ENCODE data around the gene ELF4.

The ELF4 gene

GRCh38 chrX:130111220-130112154, 1.2 kb upstream of the ELF4 start:
- Mint-ChIP-seq H3K4me1 (peaks cover 12% of the 10 kb centered on the region), H3K4me3 (peak overlapping the region; percentile 71 to 85 (median 75))
- no peak for TF ChIP-seq CTCF (IDR thresholded peaks at IDR 0.05; ENCODE audit: unreplicated experiment in 3 of 3)

GRCh38 chrX:130109429-130110378, 593 bp downstream of the ELF4 start:
- TF ChIP-seq CTCF (IDR thresholded peaks at IDR 0.05; ENCODE audit: unreplicated experiment in 3 of 3) = no peak
- peaks cover 42% of the 10 kb centered on the region for H3K27me3 Mint-ChIP-seq (ENCODE audit: low read depth)
- peaks cover 7% of the 10 kb centered on the region for H3K9me3 Mint-ChIP-seq
- H3K27ac Mint-ChIP-seq = peak overlapping the region; percentile 51 to 84 (median 58)
- H3K4me1 Mint-ChIP-seq = peaks cover 23% of the 10 kb centered on the region
- H3K4me3 Mint-ChIP-seq = peak overlapping the region; percentile 84 to 85 (median 85)
- no peaks in the 10 kb centered on the region for H3K36me3 Mint-ChIP-seq (ENCODE audit: low read depth)

More at GRCh38 chrX:130111220-130112154, 1.2 kb upstream of the ELF4 start:
- Mint-ChIP-seq H3K9me3 (peaks cover 7% of the 10 kb centered on the region), H3K27me3 (ENCODE audit: low read depth) (peaks cover 42% of the 10 kb centered on the region), H3K36me3 (ENCODE audit: low read depth) (no peaks in the 10 kb centered on the region), H3K27ac (peak overlapping the region in 2 of 3 experiments; percentile 58 to 78)

GRCh38 chrX:130108647-130109428, 1.5 kb downstream of the ELF4 start:
- H3K36me3 Mint-ChIP-seq (ENCODE audit: low read depth) = no peaks in the 10 kb centered on the region
- H3K4me1 Mint-ChIP-seq = peaks cover 23% of the 10 kb centered on the region
- TF ChIP-seq CTCF (IDR thresholded peaks at IDR 0.05; ENCODE audit: unreplicated experiment in 3 of 3) = no peak
- H3K27ac Mint-ChIP-seq = peak overlapping the region; percentile 56 to 84 (median 58)
- H3K4me3 Mint-ChIP-seq = peak overlapping the region; percentile 84 to 85 (median 85)
- H3K27me3 Mint-ChIP-seq (ENCODE audit: low read depth) = peaks cover 38% of the 10 kb centered on the region
- peaks cover 9% of the 10 kb centered on the region for H3K9me3 Mint-ChIP-seq

- H3K4me1 Mint-ChIP-seq = peaks cover 23% of the 10 kb centered on the region
- peak overlapping the region in 2 of 3 experiments; percentile 14 to 31 for H3K27ac Mint-ChIP-seq
- H3K27me3 Mint-ChIP-seq (ENCODE audit: low read depth) = peaks cover 27% of the 10 kb centered on the region
- H3K36me3 Mint-ChIP-seq (ENCODE audit: low read depth) = no peaks in the 10 kb centered on the region
- H3K9me3 Mint-ChIP-seq = peaks cover 7% of the 10 kb centered on the region
- no peak overlapping the region for H3K4me3 Mint-ChIP-seq
- TF ChIP-seq CTCF (IDR thresholded peaks at IDR 0.05; ENCODE audit: unreplicated experiment in 3 of 3) = no peak
Observed at GRCh38 chrX:130106071-130106470, 4.2 kb downstream of the ELF4 start.

- no peak overlapping the region for H3K4me3 Mint-ChIP-seq
- H3K9me3 Mint-ChIP-seq = peaks cover 12% of the 10 kb centered on the region
- H3K4me1 Mint-ChIP-seq = peaks cover 23% of the 10 kb centered on the region
- H3K27me3 Mint-ChIP-seq (ENCODE audit: low read depth) = peaks cover 27% of the 10 kb centered on the region
- H3K36me3 Mint-ChIP-seq (ENCODE audit: low read depth) = no peaks in the 10 kb centered on the region
- H3K27ac Mint-ChIP-seq = no peak overlapping the region
- TF ChIP-seq CTCF (IDR thresholded peaks at IDR 0.05; ENCODE audit: unreplicated experiment in 3 of 3) = no peak
Observed at GRCh38 chrX:130105244-130105643, 5.1 kb downstream of the ELF4 start.
